NCI-H345 treated with DMSO at 0.1 percent for 48 hours (cell line): ENCODE results near the gene MARCKS.

Source experiments
- DNase-seq: peaks from one replicate; lab custom pipeline; 2025; ENCODE audit not compliant: unreplicated experiment; lab: John Stamatoyannopoulos, UW

MARCKS gene

GRCh38 chr6:113848811-113849210 is 8.3 kb upstream of the MARCKS start:
- no peak for DNase-seq

GRCh38 chr6:113853252-113853651 is 3.9 kb upstream of the MARCKS start:
- DNase-seq, result no peak

GRCh38 chr6:113854531-113855499 is 2.3 kb upstream of the MARCKS start:
- peak; percentile 79 for DNase-seq

GRCh38 chr6:113855500-113856374 is 1.4 kb upstream of the MARCKS start:
- peak; percentile 64 for DNase-seq

- DNase-seq, result no peak
Measured at GRCh38 chr6:113856375-113856624, 845 bp upstream of the MARCKS start.

GRCh38 chr6:113857556-113858479 is 673 bp downstream of the MARCKS start:
- peak; percentile 65 for DNase-seq

GRCh38 chr6:113858480-113859348 is 1.6 kb downstream of the MARCKS start:
- DNase-seq, result peak; percentile 80

- DNase-seq, result no peak
Measured at GRCh38 chr6:113859349-113860180, 2.4 kb downstream of the MARCKS start.

- DNase-seq, result no peak
Measured at GRCh38 chr6:113860181-113860955, 3.2 kb downstream of the MARCKS start.

- DNase-seq, result no peak
Measured at GRCh38 chr6:113862112-113862511, 5.0 kb downstream of the MARCKS start.

- DNase-seq, result no peak
Measured at GRCh38 chr6:113870917-113871316, 13.8 kb downstream of the MARCKS start.

GRCh38 chr6:113871975-113872374 is 14.8 kb downstream of the MARCKS start:
- DNase-seq, result no peak

- no peak for DNase-seq
Measured at GRCh38 chr6:113873043-113873667, 16.0 kb downstream of the MARCKS start.

GRCh38 chr6:113875470-113875869 is 18.3 kb downstream of the MARCKS start:
- DNase-seq, result no peak

- DNase-seq, result no peak
Measured at GRCh38 chr6:113876695-113877094, 19.6 kb downstream of the MARCKS start.

GRCh38 chr6:113879186-113880096 is 22.3 kb downstream of the MARCKS start:
- DNase-seq, result peak; percentile 52

GRCh38 chr6:113881478-113881980 is 24.4 kb downstream of the MARCKS start:
- no peak for DNase-seq
